Osteoblast (primary cell): ENCODE measurements around the gene PLXNB2. TPM values are rescaled to one million over a fixed set of nuclear protein-coding genes. Genes with fewer than 3 reads are reported as not detected.
A peak's percentile ranks its signal among the peaks of the same experiment; 100 is the strongest.

ENCODE experiments used
- DNase-seq: peaks from one replicate; pipeline ENCODE4 v3.0.0; 2011; ENCODE audit warnings: low spot score, mixed read lengths; ENCODE audit not compliant: insufficient read length; ENCODE audit errors: missing footprints
- H2AFZ ChIP-seq: 2 replicates; pipeline ENCODE4 v1.6.0; 2011; ENCODE audit warnings: mild to moderate bottlenecking, low read length
- H3K27ac ChIP-seq: 2 replicates; pipeline ENCODE4 v1.5.1; 2011; ENCODE audit warnings: mild to moderate bottlenecking, low read depth, low read length, moderate library complexity
- H3K27me3 ChIP-seq: 2 replicates; pipeline ENCODE4 v1.6.0; 2012; ENCODE audit warnings: mild to moderate bottlenecking, control low read depth, inconsistent platforms, low read length, moderate library complexity; ENCODE audit not compliant: insufficient read depth
- H3K36me3 ChIP-seq: 2 replicates; pipeline ENCODE4 v1.5.1; 2011; ENCODE audit warnings: mild to moderate bottlenecking, low read length, control low read depth, moderate library complexity; ENCODE audit not compliant: insufficient read depth
- H3K4me1 ChIP-seq: 2 replicates; pipeline ENCODE4 v1.5.1; 2011; ENCODE audit warnings: mild to moderate bottlenecking, low read length, control low read depth, moderate library complexity; ENCODE audit not compliant: insufficient read depth
- H3K4me2 ChIP-seq: 2 replicates; pipeline ENCODE4 v1.6.0; 2011; ENCODE audit warnings: mild to moderate bottlenecking, low read length; ENCODE audit not compliant: insufficient read depth
- H3K4me3 ChIP-seq: fragments of 200-600 bp; sonication (generic); 3 replicates; pipeline ENCODE4 v1.5.1; 2012; ENCODE audit warnings: mild to moderate bottlenecking, low read length, inconsistent platforms; ENCODE audit not compliant: insufficient read depth
- H3K79me2 ChIP-seq: 2 replicates; pipeline ENCODE4 v1.6.0; 2012; ENCODE audit warnings: mild to moderate bottlenecking, low read length, control low read depth, inconsistent platforms; ENCODE audit not compliant: insufficient read depth
- H3K9me3 ChIP-seq: 2 replicates; pipeline ENCODE4 v1.5.1; 2011; ENCODE audit warnings: low read depth, low read length, control low read depth
- H4K20me1 ChIP-seq: 2 replicates; pipeline ENCODE4 v1.6.0; 2012; ENCODE audit warnings: mild to moderate bottlenecking, low read length, control low read depth; ENCODE audit not compliant: insufficient read depth
- CTCF ChIP-seq: IDR thresholded peaks from 2 replicates; pipeline ENCODE4 v1.5.1; 2011; ENCODE audit warnings: mild to moderate bottlenecking, low read depth, low read length, moderate library complexity; ENCODE audit errors: extremely low read depth
- total RNA-seq: library from RNA; depleted of rRNA; stranded (reverse); fragments of >200 nt; gene quantifications from 2 replicates; pipeline ENCODE4 v1.2.3, GENCODE V29; 2012

The PLXNB2 gene
- total RNA-seq, 1 donor, result 209 TPM

DNA sequence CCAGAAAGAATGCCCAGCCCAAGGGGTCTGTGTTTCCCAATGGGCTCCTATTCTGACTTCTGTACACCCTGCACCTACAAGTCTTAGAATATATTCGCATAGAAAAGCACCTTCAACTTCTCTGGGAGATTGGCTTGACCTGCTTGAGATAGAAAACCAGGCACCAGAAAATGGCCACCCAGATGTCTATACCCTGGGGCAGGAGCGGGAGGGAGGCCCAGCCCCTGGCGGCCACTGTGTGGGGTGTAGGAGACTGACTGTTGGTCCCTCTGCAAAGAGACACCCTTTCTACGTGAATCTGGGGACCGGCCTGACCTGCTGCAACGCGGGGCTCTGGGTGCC is 10.9 kb upstream of the PLXNB2 start:
- no peak for TF ChIP-seq CTCF
- peak; percentile 73 for DNase-seq
- no peaks in the 10 kb centered on the region for H3K79me2 ChIP-seq
- no peaks in the 10 kb centered on the region for H3K27me3 ChIP-seq
- H3K36me3 ChIP-seq, result no peaks in the 10 kb centered on the region
- H3K9me3 ChIP-seq, result no peaks in the 10 kb centered on the region
- no peak overlapping the region for H3K4me3 ChIP-seq
- no peak overlapping the region for H3K27ac ChIP-seq
- no peak overlapping the region for H3K4me2 ChIP-seq
- no peaks in the 10 kb centered on the region for H3K4me1 ChIP-seq
- no peak overlapping the region for H2AFZ ChIP-seq
- H4K20me1 ChIP-seq, result no peaks in the 10 kb centered on the region

DNA sequence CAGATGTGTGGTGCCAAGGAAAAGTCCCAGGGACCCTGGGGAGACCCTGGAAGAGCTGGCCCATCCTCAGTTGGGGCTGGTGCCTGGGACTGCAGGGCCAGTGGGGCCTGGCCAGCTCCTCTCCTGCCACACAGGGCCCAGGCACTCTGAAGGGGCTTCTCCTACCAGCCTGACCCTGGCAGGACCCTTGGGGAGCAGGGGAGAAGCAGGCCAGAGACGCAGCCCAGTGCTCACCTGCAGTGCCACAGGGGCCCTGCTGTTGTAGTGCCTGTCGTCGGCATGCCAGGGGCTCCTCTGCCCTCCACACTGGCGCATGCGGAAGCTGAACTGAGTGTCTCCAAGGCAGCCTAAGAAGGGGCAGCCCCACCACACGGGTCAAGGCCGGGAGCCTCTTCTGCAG is 10.2 kb upstream of the PLXNB2 start:
- Histone ChIP-seq H3K27ac (no peak overlapping the region), H3K9me3 (no peaks in the 10 kb centered on the region), H3K36me3 (no peaks in the 10 kb centered on the region), H3K4me1 (no peaks in the 10 kb centered on the region), H3K4me2 (no peak overlapping the region), H3K27me3 (no peaks in the 10 kb centered on the region), H3K79me2 (no peaks in the 10 kb centered on the region), H4K20me1 (no peaks in the 10 kb centered on the region), H2AFZ (no peak overlapping the region), H3K4me3 (no peak overlapping the region)
- DNase-seq, result peak; percentile 72
- TF ChIP-seq CTCF, result no peak

- Histone ChIP-seq H3K79me2 (no peaks in the 10 kb centered on the region), H3K4me3 (no peak overlapping the region), H4K20me1 (no peaks in the 10 kb centered on the region), H3K27ac (no peak overlapping the region), H3K4me2 (no peak overlapping the region), H2AFZ (no peak overlapping the region), H3K36me3 (no peaks in the 10 kb centered on the region), H3K9me3 (no peaks in the 10 kb centered on the region), H3K4me1 (no peaks in the 10 kb centered on the region), H3K27me3 (no peaks in the 10 kb centered on the region)
- no peak for TF ChIP-seq CTCF
- peak; percentile 72 for DNase-seq
These were observed 9.7 kb upstream of the PLXNB2 start for GRCh38 chr22:50317178-50317577.

DNA sequence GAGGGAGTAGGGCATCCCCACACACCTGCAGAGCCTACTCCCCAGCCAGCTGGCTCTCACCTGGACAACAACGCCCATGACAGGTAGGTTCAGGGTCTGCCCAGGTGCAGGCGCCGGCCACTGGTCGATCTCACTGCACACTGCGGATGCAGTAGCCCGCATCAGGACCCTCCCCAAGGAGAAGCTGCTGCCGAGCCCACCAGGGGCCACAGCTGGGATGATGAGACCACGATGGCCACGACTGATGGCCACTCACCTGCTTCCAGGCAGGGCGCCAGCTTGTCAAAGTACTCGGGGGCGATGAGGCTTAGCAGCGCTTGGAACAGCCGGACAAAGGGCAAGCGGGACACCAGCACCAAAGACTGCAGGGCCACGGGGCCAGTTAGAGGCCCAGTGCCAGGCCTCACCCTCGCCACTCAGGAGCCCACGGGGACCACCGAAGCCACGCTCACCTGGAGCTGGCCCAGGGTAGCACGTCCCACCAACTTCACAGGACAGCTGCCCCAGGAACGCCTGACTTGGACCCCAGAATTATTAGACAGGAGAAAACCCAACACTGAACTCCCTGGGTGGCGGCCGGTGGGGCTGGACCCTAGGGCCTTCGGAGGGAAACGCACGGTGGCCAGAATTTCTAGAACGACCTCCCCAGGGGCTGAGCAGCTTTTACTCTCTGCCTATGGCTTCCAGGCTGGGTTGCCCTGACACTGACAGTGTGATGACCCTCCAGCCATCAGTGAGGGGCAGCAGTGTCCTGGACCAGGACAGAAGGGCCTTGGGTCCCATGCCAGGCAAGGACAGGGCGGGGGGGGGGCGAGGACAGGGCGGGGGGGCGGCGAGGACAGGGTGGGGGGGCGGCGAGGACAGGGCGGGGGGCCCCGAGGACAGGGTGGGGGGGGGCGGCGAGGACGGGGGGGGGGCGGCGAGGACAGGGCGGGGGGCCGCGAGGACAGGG is 8.9 kb upstream of the PLXNB2 start:
- no peak for TF ChIP-seq CTCF
- Histone ChIP-seq H3K4me3 (no peak overlapping the region), H3K79me2 (no peaks in the 10 kb centered on the region), H3K4me1 (no peaks in the 10 kb centered on the region), H3K36me3 (no peaks in the 10 kb centered on the region), H4K20me1 (no peaks in the 10 kb centered on the region), H3K9me3 (no peaks in the 10 kb centered on the region), H2AFZ (no peak overlapping the region), H3K4me2 (no peak overlapping the region), H3K27me3 (no peaks in the 10 kb centered on the region), H3K27ac (no peak overlapping the region)
- DNase-seq, result peak; percentile 65
